HTERT RPE-1 (cell line): ENCODE data around the gene MRPS2.
"Not testable (repeated sequence)": the region's sequence is repeated elsewhere in the genome, so short reads cannot be mapped to it uniquely, and the experiment has no call there.

ENCODE experiments used
- in situ Hi-C: fragments of 300-500 bp; cut with MboI; formaldehyde crosslinking; loops from 4 replicates; pipeline ENCODE4 v1.14.3; 2020; ENCODE audit warnings: low sequenced_read_pairs

MRPS2 gene

DNA sequence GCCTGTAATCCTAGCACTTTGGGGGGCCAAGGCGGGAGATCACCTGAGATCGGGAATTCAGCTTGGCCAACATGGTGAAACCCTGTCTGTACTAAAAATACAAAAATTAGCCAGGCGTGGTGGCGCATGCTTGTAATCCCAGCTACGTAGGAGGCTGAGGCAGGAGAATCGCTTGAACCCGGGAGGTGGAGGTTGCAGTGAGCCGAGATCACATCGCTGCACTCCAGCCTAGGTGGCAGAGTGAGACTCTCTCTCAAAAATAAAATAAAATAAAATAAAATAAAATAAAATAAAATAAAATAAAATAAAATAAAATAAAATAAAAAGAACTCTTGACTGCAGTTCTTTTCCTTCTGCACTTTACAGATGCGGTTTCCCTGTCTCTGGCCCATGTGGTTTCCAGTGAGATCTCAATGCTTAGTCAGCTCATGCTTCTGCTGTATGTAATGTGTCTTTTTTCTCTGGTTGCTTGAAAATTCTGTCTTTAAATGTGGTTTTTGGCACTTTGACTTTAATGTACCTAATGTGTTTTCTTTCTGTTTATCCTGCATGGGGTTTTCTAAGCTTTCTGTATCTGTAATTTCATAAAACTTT lies 28.5 kb downstream of the MRPS2 start:
- in situ Hi-C loops = not testable (repeated sequence)

- in situ Hi-C loops = no loop called here
These were observed 29.7 kb downstream of the MRPS2 start for GRCh38 chr9:135530146-135530545.

- in situ Hi-C loops = no loop called here
These were observed 30.6 kb downstream of the MRPS2 start for GRCh38 chr9:135531096-135531495.

DNA sequence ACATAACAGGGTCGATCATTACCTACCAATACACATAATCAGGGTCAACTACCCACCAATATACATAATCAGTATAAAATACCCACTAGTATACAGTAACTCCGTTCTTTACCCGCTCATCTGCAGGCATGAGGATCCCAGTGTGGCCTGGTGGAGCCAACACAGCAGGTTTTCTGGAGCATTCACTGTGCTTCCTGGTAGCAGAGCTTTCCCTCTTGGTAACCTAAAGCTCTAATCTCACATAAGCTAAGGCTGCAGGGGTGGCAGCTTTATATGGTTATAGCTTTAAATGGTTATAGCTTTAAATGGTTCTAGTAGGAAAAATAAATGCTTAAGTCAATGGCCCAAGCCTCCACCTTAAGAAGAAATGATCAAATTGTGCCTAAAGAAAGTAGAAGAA lies 32.6 kb downstream of the MRPS2 start:
- in situ Hi-C loops = no loop called here

DNA sequence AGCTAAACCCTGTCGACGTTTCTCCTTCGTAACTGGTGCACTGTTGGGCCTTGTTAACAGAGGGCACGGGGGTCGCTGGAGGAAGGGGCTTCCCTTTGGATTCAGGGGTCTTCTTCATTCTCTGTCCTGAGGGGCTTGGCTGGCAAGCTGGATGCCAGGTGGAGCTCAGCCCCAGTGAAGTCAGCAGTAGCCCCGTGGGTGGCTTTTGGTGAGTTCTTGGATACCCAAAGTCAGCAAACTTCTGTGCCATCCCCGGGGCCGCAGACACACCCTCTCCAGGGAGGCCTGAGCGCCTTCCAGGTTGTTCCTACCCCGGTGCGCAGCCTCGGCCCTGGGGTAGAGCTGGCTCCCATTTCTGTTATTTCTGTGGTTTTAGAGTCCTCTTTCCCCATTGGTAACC lies 33.2 kb downstream of the MRPS2 start:
- in situ Hi-C loops = no loop called here

- in situ Hi-C loops = not testable (repeated sequence)
These were observed 33.8 kb downstream of the MRPS2 start for GRCh38 chr9:135534192-135534711.

- in situ Hi-C loops = not testable (repeated sequence)
These were observed 34.3 kb downstream of the MRPS2 start for GRCh38 chr9:135534826-135535225.

GRCh38 chr9:135535631-135536030 lies 35.1 kb downstream of the MRPS2 start:
- in situ Hi-C loops = not testable (repeated sequence)

DNA sequence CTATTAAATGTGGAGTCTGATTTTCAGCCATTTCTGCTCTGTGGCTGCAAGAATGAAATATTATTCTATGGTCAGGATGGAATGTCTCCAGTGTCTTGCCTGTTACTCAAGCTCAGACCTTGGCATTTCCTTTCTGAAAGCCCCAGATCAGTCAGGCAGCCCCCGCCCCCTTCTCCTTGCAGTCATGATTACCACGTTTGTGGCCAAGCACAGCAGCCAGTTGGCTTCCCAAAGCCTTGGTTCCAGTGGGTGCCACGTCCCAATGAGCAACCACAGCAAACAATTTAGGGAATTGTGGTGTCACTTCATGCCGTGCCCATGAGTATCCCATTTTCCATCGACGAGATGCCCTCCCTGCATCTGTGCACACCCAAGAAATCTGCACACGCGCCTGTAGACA lies 35.7 kb downstream of the MRPS2 start:
- in situ Hi-C loops = no loop called here

DNA sequence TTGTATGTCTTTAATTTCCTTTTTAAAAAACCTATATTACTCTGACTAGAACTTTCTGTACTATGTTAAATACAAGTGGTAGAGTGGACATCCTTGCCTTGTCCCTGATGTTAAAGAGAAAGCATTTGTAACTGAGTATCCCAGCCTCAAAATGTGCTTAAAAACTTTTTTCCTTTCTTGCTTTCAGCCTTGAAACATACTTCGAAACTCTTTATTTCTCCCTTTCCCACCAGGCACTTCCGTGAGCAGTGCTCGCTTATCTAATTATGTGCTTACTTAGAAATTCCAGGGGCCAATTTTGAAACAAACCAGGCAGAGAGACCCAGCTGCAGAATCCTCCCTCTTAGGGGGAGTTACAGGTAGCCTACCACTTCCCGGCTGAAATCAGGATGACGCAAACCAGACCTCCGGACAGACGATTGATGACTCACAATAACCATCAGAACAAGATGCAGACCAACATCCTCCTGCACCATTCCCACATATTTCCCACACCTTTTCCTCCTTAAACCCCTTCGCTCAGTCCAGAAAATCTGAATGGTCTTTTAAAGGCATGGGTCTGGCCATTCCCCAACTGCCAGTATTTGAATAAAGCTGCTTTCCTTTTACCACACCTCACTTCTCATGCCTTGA lies 42.9 kb downstream of the MRPS2 start:
- in situ Hi-C loops = not testable (repeated sequence)

- in situ Hi-C loops = no loop called here
These were observed 44.6 kb downstream of the MRPS2 start for GRCh38 chr9:135544981-135545635.

- in situ Hi-C loops = not testable (repeated sequence)
These were observed 45.2 kb downstream of the MRPS2 start, which contains the start of gene OBP2A for GRCh38 chr9:135545646-135546176. Gene OBP2A (plus strand): TSS chr9:135546126. CDS start chr9:135546181, 55 bp downstream.

GRCh38 chr9:135546792-135547617 lies 46.5 kb downstream of the MRPS2 start:
- in situ Hi-C loops = not testable (repeated sequence)

DNA sequence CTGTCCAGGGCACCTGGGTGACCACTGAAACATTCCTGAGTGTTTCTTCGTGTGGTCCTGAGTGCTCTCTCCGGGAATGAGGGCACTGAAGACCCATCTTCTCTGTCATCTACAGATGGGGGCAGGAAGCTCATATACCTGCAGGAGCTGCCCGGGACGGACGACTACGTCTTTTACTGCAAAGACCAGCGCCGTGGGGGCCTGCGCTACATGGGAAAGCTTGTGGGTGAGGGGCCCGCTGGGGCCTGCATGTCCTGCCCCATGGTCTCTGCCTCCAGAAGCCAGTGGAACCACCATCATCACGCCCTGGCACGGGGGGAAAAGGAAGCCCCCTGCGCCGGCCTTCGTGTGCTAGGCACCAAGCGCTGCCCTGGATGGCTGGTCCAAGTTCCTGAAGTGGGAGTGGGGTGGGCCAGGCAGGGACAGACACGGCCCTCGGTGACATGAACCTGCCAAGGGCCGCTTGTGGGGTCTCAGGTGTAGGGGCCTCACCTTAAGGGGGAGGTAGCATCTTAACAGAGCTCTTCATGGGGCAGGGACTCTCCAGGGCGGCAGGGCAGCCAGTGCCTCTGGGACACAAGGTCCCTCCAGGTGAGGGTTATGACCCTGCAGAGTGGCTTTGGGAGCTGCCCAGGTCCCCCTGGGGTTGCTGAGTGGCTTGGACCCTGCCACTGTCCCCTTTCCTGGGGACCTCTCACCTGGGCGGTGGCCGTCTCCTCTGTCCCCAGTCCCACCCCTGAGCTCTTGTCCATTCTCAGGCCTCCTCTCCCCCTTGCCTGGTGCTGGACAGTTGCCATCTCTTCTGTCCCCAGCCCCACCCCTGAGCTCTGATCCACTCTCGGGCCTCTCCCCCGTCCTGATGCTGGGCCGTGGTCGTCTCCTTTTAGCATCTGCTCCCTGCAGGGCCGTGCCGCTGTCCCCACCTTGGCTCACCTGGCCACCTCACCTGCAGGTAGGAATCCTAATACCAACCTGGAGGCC lies 47.6 kb downstream of the MRPS2 start:
- in situ Hi-C loops = no loop called here

DNA sequence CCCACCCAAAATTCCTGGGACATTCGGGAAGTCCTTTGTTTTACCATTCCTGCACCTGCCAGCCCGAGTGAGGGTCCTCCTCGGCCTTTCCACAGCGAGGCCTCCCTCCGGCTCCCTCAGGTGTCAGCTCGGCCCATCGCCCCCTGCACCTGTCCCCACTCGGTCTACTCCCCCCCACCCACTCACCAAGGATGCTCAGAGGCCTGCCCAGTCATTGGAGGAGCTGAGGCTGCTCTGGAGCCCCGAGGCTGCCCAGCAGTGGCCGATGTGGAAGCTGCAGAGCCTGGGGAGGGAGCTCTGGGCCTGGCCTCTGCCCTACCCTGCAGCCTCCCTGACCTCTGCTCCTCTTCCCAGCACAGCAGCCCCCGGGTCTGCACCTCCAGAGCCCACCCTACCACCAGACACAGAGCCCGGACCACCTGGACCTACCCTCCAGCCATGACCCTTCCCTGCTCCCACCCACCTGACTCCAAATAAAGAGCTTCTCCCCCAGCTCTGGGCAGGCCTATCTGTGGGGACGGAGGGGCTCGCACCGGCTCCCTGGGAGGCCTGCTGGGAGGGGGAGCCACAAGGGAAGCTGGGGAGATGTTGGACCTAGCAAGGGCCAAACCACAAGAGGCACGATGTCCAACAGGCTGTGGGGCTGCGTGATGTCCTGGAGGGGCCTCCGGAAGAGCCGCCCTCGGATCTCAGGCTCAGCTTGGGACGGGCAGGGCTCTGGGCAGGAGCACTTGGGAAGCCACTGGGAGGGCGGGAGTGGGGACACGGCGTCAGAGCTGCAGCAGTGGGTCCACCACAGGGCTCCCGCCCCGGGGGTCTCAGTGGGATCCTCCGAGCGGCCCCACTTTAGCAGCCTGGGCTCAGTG lies 49.2 kb downstream of the MRPS2 start:
- in situ Hi-C loops = not testable (repeated sequence)

GRCh38 chr9:135550344-135550918 lies 49.9 kb downstream of the MRPS2 start:
- in situ Hi-C loops = no loop called here

DNA sequence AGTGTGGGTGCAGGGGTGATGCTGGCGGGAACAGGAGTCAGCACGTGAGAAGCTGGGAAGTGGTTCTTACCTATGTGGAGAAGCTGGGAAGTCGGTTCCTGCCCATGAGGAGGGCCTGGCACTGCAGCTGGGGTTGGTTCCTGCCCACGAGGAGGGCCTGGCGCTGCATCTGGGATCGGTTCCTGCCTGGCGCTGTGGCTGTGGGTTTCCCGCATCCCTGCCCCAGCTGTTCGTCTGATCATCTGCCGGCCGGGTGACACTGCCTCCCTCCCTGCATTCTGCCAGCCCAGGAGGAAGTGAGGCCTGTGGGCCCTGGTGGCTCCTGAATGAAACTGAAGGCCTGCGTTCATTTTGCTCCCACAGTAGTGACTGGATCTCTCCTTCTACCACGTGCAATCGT lies 50.5 kb downstream of the MRPS2 start:
- in situ Hi-C loops = no loop called here

- in situ Hi-C loops = no loop called here
These were observed 51.0 kb downstream of the MRPS2 start for GRCh38 chr9:135551456-135551855.
